GDM1 (cell line): ENCODE results near the gene MYADML2.

Source experiments
- DNase-seq: peaks from one replicate; lab custom pipeline; 2025; lab: John Stamatoyannopoulos, UW

Gene MYADML2

DNA sequence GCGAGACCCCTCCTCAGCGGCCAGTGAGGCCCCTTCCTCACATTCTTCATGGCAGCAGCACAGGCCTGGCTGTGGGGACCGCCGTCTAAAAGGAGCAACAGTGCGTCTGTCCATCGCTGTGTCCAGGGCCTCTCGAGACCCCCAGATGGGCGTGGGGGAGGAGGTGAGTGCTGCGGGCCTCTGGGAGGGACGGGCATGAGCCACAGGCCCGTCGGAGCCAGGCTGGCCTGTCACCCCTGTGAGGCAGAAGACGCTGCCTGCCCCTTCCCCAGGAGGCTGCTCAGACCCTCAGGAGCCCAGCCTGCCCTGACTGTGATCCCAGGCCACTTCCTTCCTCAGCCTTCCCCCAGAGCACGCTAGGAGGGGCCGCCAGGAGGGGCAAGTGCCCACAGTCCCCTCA is 7.8 kb downstream of the MYADML2 start:
- DNase-seq: no peak

DNA sequence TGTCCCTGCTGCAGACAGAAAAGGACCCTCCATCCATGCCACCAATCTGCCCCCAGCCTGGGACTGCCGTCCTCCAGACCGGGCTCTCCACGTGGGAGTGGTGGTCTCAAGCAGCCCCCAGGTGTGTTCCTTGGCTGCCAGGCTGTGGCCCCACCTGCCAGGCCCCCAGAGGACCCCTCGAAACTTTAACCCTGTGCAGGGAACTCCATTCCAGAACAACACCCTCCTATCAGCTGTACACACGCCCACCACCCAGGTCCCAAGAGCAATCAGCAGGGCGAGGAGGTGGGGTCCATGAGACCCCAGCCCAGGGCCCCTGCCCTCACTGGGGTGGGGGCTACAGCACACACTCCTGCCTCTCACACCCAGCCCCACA is 11.3 kb downstream of the MYADML2 start:
- DNase-seq: no peak

DNA sequence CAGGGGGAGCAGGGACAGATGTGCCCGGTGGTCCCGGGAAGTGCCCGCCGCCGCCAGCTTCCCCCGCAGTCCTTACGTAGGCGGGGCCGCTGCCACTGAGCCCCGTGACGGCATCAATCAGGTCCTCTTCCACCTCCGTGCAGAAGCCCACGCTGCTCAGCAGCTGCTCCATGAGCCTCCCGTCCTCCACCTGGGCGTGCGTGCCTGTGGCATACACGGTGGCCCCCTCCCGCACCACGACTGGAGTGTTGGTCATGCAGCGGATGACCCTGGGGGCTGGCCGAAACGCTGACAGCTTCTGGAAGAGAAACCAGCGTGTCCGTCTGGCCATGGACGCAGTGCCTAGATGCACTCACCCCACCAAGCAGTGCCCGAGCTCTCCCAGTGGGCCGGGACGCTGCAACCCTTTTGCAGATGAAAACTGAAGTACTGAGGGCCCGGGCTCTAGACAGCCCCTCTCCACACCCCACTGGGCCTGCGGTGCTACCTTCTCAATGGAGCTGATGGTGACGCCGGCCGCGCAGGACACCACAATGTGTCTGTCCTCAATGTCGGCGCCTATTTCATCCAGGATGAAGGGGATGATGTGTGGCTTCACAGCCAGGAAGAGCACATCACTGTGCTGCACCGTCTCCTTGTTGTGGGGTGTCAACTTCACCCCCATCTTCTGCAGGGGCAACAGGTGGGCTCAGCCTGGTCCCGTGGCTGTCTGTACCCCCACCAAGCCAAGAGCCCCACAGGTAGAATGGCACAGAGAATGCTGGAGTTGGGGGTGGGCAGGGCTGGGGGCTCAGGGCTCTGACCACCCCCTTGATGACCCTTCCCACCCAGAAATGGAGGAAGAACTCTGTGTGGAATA is 12.0 kb downstream of the MYADML2 start:
- DNase-seq: no peak

DNA sequence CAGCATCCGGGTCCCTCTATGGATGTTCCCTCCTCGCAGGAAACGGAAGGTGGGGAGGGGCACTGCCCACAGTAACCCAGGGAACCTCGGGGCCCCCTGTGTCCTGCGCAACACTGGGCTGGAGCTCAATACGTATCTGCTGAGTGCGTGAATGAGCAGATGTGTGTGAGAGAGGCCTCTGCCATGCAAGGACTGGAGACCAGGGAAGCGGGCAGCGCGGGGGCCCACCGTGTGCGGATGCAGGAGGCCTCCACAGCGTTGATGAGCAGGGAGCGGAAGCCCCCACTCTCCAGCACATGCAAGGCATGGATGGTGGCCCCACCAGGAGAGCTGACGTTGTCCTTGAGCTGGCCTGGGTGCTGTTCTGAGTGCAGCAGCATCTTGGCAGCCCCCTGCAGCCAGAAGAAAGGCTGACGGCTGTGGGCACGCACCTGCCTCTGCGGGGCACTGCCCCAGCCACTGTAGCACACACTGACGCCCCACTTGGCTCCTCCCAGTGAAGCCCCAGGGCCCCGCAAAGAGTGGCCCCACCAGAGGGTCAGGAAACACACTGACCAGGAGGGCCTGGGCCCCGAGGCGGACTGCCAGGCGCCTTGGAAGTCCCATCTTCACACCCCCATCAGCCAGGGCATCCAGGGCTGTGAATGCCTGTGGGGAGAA is 12.8 kb downstream of the MYADML2 start:
- DNase-seq: no peak

DNA sequence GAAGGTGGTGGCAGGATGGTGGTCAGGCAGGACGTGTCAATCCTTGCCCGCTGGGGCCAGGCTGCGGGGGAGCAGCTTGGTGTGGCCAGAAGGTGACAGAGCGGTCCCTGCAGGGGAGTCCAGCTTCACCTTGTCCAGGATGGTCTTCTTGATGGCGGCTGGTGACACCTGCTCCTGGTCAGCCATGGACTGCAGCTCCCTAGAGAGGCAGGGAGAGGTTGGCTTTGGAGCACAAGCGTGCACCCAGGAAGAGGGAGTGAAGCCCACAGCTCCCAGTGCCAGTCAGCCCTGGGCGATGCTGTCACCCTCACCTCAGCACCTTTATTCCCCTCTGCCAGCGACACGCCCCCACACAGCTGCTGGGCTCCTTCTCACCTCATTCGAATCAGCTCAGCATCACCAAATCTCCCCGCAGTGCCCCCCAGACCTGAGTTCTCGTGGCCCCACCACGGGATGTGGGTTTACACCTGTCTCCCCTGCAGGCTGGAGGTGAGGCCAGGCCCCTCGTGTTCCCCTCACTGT is 13.8 kb downstream of the MYADML2 start:
- DNase-seq: no peak

DNA sequence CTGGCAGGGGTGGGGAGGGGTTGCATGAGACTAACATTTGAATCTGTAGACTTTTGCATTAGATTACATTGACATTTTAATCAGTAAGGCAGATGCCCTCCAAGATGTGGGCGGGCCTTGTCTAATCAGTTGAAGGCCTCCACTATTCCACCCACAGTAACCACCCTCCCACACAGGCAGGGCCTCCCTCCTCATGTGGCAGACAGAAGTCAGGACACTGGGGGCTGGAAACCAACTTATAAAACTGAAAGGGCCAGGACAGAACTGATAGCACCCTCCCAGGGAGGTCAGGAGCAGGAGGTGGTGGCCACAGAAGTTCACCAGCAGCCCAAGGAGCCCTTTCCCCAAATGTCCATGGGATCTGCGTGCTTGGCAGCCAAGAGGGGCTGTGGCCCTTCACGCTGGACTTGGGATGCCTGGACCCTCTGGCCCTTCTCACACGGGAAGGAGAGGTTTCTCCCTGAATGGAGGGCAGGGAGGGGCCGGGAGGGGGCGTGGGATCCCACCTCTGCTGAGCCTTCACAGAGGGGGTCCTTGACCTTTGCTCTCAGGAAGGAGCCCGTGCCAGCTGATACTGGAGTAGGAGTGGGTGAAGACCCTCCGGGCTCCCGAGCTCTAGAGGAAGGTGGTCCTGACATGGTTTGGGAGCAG is 14.6 kb downstream of the MYADML2 start:
- no peak for DNase-seq

DNA sequence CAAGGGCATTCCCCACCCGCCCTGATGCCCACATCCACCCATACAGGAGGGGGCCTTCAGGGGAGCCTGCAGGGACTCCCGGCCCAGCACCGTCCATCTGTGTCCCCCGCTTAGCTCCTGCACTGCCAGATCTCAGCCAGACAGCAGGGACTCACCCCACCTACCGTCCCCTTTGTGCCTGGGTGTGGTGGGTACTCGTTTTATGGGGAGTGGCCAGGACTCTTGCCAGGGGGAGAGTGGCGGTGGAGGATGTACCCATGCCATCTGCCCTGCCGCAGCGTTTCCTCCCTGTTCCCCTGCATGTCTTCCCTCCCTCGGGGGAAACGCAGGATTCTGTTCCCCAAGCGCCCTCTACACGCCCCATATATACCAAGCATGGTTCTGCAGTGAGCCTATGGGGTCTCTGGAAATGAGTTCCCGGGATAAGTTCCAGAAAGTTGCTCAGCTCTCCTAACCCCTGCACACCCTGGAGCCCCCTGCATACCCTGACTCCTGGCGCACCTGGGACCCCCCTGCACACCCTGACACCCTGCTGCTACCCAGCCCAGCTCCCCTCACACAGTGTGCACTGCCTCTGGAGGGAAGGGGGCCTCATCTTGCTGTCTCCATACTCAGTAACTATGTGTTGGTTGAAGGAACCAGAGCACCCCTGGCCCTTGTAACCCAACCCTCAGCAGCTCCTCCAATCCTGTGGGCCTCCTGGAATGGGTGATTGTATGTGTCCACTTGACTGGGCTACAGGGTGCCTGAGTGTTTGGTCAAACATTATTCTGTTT is 15.3 kb downstream of the MYADML2 start:
- DNase-seq: no peak

DNA sequence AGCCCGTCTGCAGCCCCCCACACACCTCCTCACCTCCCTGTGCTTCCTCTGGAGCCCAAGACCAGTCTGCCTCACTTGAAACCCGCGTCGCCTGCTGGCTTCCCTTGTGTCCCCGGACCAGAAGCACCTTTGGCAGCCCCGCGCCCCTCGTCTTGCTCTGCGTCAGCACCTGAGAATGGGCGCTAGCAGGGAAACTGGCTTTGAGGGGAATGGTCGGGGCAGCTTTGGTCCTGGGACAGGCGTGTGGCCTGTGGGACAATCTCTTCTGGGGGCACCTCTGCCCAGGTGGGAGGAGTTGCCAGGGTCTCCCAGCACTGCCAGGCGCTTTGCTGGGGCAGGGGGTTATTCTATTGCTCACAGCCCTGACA is 15.9 kb downstream of the MYADML2 start:
- DNase-seq: no peak

DNA sequence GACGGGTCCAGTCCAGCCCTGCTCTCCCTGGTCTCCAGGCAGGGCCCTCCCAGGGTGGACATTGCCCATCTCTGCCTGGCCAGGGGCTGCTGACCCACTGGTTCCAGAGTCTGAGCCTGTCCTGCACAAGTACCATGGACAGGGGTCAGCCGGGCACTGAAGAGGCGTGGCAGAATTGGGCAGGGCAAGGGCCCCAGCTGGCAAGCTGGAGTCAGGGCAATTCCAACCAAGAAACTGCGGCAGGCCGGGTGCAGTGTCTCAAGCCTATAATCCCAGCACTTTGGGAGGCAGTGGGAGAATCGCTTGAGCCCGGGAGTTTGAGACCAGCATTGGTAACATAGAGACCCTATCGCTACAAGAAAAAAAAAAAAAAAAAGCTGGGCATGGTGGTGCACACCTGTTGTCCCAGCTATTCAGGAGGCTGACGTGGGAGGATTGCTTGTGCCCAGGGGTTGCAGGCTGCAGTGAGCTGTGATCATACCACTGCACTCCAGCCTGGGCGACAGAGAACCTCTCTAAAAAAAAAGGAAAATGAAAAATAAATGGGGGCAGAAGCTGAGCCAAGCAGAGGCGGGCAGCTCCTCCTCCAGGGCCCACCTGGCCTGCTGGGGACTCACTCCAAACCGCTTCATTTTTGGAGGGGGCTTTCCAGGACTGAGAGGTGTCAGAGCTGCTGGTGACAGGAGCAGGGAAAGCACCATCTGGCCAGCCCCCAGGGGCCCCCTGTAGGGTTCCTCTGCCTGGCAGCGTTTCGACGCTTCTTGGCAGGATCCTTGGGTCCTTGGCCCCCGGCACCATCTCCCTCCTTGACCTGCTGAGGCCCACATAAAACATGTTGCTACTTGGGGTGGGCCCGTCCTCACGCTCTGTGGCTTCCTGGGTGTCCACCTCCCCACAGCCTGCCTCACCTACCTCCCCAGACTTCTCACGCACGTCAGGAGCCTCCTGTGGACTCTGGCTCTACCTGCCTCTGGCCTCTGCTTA is 16.6 kb downstream of the MYADML2 start:
- no peak for DNase-seq

DNA sequence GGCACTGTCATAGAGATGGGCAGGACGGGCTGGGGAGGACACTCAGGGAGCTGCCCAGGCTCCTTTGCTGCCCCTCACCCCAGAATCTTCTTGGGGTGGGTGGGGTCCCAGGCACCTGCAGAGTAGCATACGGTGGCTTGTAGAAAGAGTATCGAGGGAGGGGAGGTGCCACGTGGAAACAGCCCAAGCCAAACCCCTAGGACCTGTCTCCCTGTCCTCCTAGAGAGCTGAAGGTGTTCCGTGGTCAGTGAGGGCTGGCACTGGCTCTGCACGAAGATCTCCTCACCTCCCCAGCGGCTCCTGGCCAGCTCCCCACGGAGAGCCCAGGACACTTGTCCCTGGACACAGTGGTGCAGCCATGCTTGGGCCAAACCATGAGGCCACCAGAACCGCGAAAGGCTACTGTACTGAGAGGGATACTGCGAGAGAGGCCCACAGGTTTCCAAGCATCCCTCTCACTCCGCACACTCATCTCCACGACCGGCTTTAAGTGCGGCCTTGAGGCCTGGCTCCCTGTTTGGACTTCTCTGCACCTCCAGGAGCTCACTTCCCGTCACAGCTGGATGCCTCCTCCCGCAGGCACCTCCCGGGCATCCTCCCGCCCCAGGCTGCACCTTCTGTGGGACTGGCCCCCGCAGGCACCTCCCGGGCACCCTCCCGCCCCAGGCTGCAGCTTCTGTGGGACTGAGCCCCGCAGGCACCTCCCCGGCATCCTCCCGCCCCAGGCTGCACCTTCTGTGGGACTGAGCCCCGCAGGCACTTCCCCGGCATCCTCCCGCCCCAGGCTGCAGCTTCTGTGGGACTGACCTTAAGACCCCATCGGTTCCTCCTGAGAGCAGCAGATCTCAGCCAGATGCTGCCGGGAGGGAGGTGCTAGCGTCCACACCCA is 17.5 kb downstream of the MYADML2 start:
- no peak for DNase-seq

DNA sequence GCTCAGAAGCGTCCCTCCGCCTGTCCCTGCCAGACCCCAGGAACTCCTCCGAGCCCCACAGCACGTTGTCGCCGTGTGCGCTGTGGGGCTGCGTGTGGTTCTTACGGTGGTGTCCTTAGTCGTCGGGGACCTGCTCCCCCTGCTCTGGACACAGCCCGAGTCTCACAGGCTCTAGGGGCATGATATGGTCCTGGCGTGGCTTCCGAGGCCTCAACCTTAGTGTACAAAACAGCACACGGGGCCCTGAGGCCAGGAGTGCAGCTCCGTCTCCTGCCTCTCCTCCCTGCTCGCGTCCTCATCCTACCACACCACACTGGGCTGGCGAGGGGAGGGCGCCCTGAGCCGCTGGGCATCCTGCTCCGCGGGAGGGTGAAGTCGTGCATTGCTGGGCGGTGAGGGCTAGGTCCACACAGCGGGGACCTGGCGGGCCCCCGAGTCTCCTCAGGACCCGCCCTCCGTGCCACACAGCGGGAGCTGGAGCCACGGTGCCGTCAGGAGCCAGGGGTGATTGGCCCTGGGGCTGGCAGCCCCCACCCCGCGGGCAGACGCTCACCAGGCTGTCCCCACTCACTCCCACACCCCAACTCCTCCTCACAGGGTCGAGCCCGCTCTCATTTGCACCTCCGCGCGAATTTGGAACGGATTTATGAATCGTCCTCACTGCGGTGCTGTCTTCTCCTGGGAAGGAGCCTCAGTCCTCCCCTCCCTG is 18.3 kb downstream of the MYADML2 start:
- DNase-seq: no peak

DNA sequence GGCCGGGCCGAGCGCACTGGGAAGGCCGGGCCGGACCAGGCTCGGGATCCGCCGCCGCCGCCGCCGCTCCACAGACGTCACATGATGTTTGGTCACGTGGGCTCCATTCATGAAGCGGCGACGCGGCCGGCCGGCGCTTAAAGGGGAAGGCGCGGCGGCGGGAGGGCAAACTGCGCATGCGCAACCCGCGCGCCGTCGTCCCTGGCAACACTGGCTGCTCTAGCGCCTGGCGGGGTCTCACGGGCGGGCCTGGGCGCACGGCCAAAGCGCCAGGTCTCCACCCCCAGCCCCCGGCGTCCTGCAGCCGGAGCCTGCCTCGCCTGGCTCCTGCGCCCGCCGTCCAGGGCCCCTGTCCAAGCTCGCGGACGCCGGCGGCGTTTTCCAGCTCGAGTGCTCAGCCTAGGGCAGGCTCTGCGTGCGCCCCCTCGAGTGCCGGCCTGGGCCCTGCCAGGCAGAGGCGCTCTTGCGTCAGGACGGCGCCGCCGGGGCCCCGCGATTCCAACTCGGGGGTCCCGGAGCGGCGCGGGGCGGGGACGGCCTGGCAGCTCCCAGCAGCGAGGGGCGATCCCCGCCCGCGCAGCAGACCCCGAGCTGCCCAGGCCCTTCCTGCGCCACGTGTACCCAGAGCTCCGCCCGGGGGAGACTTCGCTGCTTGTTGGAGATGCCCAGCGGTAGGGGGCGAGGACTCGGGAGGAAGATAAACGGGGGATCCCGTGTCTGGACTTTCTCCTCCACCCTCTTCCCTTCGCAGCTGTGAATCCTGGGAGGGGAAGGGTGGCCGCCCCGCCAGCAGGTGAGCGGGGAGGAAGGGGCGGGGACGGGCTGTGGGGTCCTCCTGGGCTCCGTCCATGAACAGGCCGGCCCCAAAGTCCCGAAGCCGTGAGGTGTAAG is 19.1 kb downstream of the MYADML2 start, which contains the start of gene MAFG:
Gene MAFG, minus strand, starts transcription at position 83 of the 891 bp plus-strand sequence. CDS start 4,550 bp downstream, outside the sequence.
- peak; percentile 91 for DNase-seq

DNA sequence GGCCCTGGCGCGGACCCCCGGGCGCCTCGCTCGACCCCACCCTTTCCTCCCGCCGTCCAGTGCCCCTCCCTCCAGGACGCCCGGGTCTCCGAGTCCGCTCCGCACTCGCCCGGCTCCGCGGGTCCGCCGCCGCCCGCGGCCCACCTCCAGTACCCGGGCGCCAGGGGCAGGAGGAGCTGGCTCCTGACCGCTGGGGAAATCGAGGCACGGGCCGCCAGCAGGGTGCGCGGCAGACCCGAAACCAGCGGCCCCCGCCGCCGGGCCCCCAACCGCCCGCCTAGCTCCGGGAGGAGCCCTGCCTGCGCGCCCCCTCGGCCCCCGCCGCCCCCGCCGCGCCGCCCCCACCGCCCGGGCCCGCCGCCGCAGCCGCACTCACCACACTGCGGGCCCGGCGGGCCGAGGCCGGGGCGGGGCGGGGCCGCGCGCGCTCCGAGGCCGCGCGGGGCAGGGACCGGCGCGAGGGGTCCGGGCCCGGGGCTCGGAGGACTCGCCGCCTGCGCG is 19.8 kb downstream of the MYADML2 start:
- no peak for DNase-seq

DNA sequence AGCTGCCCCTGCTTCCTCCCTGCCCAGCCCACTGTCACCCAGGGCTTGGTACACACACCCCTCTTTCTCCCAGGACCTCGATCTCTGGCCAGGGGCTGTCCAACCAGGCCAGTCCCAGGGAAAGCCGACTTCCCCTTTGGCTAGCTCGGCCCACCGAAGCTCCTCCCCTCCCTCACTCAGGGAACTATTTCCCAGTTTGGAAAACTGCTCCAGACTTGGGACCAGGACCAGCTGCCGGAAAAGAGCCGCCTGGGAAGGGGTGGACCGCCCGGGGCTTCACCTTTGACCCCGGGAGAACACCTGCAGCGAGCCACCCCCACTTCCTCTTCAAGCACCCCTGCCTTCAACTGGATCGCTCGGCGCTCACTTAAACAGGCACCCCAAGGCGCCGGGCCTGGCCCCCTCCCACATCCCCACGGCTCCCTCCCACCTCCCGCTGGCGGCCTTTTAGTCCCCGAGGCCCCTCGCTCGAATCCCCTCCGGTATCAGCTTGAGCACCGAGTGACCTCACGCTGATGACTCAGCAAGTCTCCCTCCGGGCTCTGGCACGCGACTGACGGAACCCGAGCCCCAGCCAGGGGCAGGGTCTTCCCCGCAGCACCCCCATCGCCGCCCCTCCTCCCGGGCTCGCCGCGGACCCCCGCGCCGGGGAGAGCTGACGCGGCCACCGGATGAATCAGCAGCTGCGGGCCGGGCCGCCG is 20.4 kb downstream of the MYADML2 start:
- peak; percentile 17 for DNase-seq

DNA sequence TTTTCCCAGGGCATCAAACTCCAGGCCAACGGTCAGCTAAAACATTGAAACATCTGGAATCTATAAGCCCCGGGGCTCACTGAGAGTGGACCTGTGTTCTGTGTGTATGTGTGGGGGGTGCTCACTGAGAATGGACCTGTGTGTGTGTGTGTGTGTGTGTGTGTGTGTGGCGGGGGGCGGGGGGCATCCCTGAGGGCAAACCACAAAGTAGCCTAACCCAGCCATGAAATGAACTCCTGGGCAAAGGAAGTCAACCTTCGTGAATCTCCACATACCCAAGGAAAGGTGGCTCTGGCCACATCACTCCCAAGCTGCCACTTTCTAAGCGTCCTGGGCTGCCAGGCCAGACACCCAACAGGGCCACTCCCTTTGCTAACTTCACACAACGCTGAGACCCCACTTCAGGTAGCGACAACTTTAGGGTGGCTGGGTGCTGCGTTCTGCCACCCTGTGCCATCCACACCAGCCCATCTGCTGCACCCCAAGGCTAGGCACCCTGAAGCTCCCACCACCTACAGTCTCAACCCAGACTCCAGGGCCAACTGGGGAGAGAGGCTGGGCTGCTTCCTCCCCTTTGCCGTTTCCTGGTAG is 21.1 kb downstream of the MYADML2 start:
- DNase-seq: no peak
